Transverse colon (tissue), 4 donors: ENCODE results near the gene CACNA2D1. TPM values are rescaled to one million over a fixed set of nuclear protein-coding genes. Genes with fewer than 3 reads are reported as not detected.

ENCODE experiments used
- DNase-seq: peaks from one replicate; pipeline ENCODE4 v3.0.0-alpha.2; 2019
- H3K27ac ChIP-seq, 4 donors: fragments of 200-600 bp; sonication (generic); 2 replicates each; pipeline ENCODE4 v1.5.1; 2016 to 2018; ENCODE audit warnings: inconsistent platforms in 4 of 4
- H3K27me3 ChIP-seq: fragments of 200-600 bp; sonication (generic); 2 replicates; pipeline ENCODE4 v1.5.1; 2017; ENCODE audit warnings: inconsistent platforms
- H3K36me3 ChIP-seq, 4 donors: fragments of 200-600 bp; sonication (generic); 2 replicates each; pipeline ENCODE4 v1.5.1; 2017 to 2019; ENCODE audit warnings: inconsistent platforms in 4 of 4
- H3K4me1 ChIP-seq, 4 donors: fragments of 200-600 bp; sonication (generic); 2 replicates each; pipeline ENCODE4 v1.5.1; 2017 to 2020; ENCODE audit warnings: inconsistent platforms in 4 of 4
- H3K4me3 ChIP-seq, 4 donors: fragments of 200-600 bp; sonication (generic); 1 replicate in 1 of 4; 2 replicates in 3 of 4; pipeline versions ENCODE4 v1.5.1 to v1.6.1; 2017 to 2019; ENCODE audit warnings: inconsistent platforms in 4 of 4
- H3K9me3 ChIP-seq, 2 donors: fragments of 200-600 bp; sonication (generic); 2 replicates each; pipeline ENCODE4 v1.5.1; 2017 to 2019; ENCODE audit warnings: inconsistent platforms in 2 of 2
- CTCF ChIP-seq, 5 experiments: fragments of 200-600 bp in 3 of 5; fragments of 450-650 bp in 2 of 5; sonication (generic) in 3 of 5; IDR thresholded peaks; 1 replicate in 2 of 5; 2 replicates in 3 of 5; pipeline ENCODE4 v1.5.1; 2016 to 2017; ENCODE audit warnings: antibody characterized with exemption in 5 of 5, inconsistent platforms in 3 of 5, mild to moderate bottlenecking in 2 of 5, moderate library complexity in 1 of 5
- EP300 ChIP-seq: sonication (generic); formaldehyde crosslinking; IDR thresholded peaks from one replicate; pipeline ENCODE4 v1.6.1; 2017; ENCODE audit warnings: antibody characterized with exemption, low read depth
- POLR2A ChIP-seq: fragments of 450-650 bp; IDR thresholded peaks from one replicate; pipeline ENCODE4 v1.6.1; 2016; ENCODE audit warnings: antibody characterized with exemption, mild to moderate bottlenecking, moderate library complexity
- POLR2AphosphoS5 ChIP-seq, 3 donors: sonication (generic); formaldehyde crosslinking; IDR thresholded peaks; one replicate each; pipeline ENCODE4 v1.6.1; 2016; ENCODE audit warnings: antibody characterized with exemption in 3 of 3
- WGBS, 2 donors: methylation state at CpG; one replicate each; pipeline ENCODE4 v1.1.5; 2018; ENCODE audit warnings: low coverage in 1 of 2; 5-methylcytosine and 5-hydroxymethylcytosine counted together
- in situ Hi-C, 4 donors: fragments of 200-750 bp; cut with MboI; loops; one replicate each; pipeline versions ENCODE4 v1.15.0 to v1.15.1; 2017; ENCODE audit warnings: low sequenced_read_pairs in 3 of 4, low pct_ligation_motif_present in 1 of 4, low pct_unique_long_range_greater_than_20kb in 1 of 4
- intact Hi-C: fragments of 100-400 bp; cut with DNase I; formaldehyde crosslinking; loops from one replicate; pipeline ENCODE4 v1.15.1; 2023; ENCODE audit warnings: low total_unique reads
- total RNA-seq, 4 donors: library from RNA; depleted of rRNA; stranded (reverse); fragments of >200 nt; gene quantifications; one replicate each; pipeline ENCODE4 v1.1.0, GENCODE V29; 2016

The CACNA2D1 gene
- total RNA-seq, 4 donors from 2014 or later = 11.0 to 126 (median 22.9) TPM

- Histone ChIP-seq H3K36me3 (no peaks in the 10 kb centered on the region), H3K27me3 (no peaks in the 10 kb centered on the region), H3K9me3 (no peaks in the 10 kb centered on the region), H3K27ac (no peak overlapping the region), H3K4me3 (no peak overlapping the region), H3K4me1 (no peaks in the 10 kb centered on the region)
- 37 to 41% methylated on average over 4 of the region's 4 CpGs for WGBS, 2 donors
- intact Hi-C loops (loop anchor here (10.0 kb wide), 2 partner anchors 210 to 340 kb away; partner anchors contain the start of gene CACNA2D1), in situ Hi-C loops (loop anchor here in 1 of 4 donors (25.0 kb wide), 2 partner anchors 328 to 503 kb away; no protein-coding TSS in a partner anchor)
- TF ChIP-seq CTCF (IDR thresholded peaks at IDR 0.05) = peak; percentile 33 to 61 (median 52)
- no peak for TF ChIP-seq EP300
- DNase-seq = no peak
Observed at GRCh38 chr7:82234457-82235049, 209.0 kb downstream of the CACNA2D1 start.

- Histone ChIP-seq H3K27me3 (no peaks in the 10 kb centered on the region), H3K36me3 (no peaks in the 10 kb centered on the region), H3K9me3 (no peaks in the 10 kb centered on the region), H3K4me3 (no peak overlapping the region), H3K27ac (no peak overlapping the region), H3K4me1 (no peaks in the 10 kb centered on the region)
- TF ChIP-seq POLR2AphosphoS5 (IDR thresholded peaks at IDR 0.05) (no peak), CTCF (IDR thresholded peaks at IDR 0.05) (no peak), POLR2A (no peak), EP300 (no peak)
- in situ Hi-C loops (loop anchor here in 1 of 4 donors (25.0 kb wide), 2 partner anchors 331 to 506 kb away; no protein-coding TSS in a partner anchor), intact Hi-C loops (loop anchor here (10.0 kb wide), 2 partner anchors 214 to 344 kb away; partner anchors contain the start of gene CACNA2D1)
- WGBS, 2 donors = 82 to 83% methylated on average over 3 of the region's 3 CpGs
- no peak for DNase-seq
Observed at GRCh38 chr7:82230811-82231581, 212.6 kb downstream of the CACNA2D1 start.

GRCh38 chr7:82229164-82229563 is 214.4 kb downstream of the CACNA2D1 start:
- Histone ChIP-seq H3K4me1 (no peaks in the 10 kb centered on the region), H3K9me3 (no peaks in the 10 kb centered on the region), H3K27me3 (no peaks in the 10 kb centered on the region), H3K27ac (no peak overlapping the region), H3K36me3 (no peaks in the 10 kb centered on the region), H3K4me3 (no peak overlapping the region)
- DNase-seq = no peak
- 79 to 94% methylated on average over 2 of the region's 2 CpGs for WGBS, 2 donors
- TF ChIP-seq POLR2AphosphoS5 (IDR thresholded peaks at IDR 0.05) (no peak), CTCF (IDR thresholded peaks at IDR 0.05) (no peak), EP300 (no peak), POLR2A (no peak)
- in situ Hi-C loops (loop anchor here in 1 of 4 donors (25.0 kb wide), 2 partner anchors 333 to 508 kb away; no protein-coding TSS in a partner anchor), intact Hi-C loops (no loop called here)

- no peak overlapping the region for H3K4me3 ChIP-seq
- H3K27me3 ChIP-seq = no peaks in the 10 kb centered on the region
- no peak overlapping the region for H3K27ac ChIP-seq
- no peaks in the 10 kb centered on the region for H3K4me1 ChIP-seq
- H3K9me3 ChIP-seq = no peaks in the 10 kb centered on the region
- no peaks in the 10 kb centered on the region for H3K36me3 ChIP-seq
- in situ Hi-C loops = loop anchor here in 1 of 4 donors (25.0 kb wide), 2 partner anchors 336 to 511 kb away; no protein-coding TSS in a partner anchor
- WGBS, 2 donors = 81 to 89% methylated on average over 3 of the region's 3 CpGs
- no peak for TF ChIP-seq POLR2A
- no peak for TF ChIP-seq EP300
- TF ChIP-seq CTCF (IDR thresholded peaks at IDR 0.05) = no peak
- TF ChIP-seq POLR2AphosphoS5 (IDR thresholded peaks at IDR 0.05) = no peak
- DNase-seq = no peak
- intact Hi-C loops = no loop called here
Observed at GRCh38 chr7:82226191-82226590, 217.4 kb downstream of the CACNA2D1 start.
